NCI-H2171 treated with DMSO at 0.1 percent for 48 hours (cell line): ENCODE data around the gene ST6GAL1.
"Not testable (repeated sequence)": the region's sequence is repeated elsewhere in the genome, so short reads cannot be mapped to it uniquely, and the experiment has no call there.

Source experiments
- DNase-seq: peaks from one replicate; lab custom pipeline; 2025; lab: John Stamatoyannopoulos, UW

Gene ST6GAL1

DNA sequence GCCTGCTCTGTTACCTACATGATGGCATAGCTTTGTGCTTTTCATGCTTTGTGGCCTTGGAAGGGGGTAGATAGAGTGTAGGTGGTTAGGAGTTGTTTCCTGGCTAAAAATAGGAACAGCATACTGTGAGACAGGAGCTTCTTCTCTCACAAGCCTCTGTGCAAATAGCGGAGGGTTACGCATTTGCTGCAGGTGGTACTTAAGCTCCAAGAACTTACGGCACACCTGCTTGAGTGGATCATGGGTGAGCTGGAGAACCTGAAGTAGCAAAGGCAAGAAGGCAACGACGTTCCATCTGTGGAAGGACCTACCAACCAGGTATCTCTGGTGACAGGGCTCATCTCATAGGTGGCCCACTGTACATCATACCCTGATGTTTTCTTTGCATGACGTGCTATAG is 66.0 kb downstream of the ST6GAL1 start:
- no peak for DNase-seq

DNA sequence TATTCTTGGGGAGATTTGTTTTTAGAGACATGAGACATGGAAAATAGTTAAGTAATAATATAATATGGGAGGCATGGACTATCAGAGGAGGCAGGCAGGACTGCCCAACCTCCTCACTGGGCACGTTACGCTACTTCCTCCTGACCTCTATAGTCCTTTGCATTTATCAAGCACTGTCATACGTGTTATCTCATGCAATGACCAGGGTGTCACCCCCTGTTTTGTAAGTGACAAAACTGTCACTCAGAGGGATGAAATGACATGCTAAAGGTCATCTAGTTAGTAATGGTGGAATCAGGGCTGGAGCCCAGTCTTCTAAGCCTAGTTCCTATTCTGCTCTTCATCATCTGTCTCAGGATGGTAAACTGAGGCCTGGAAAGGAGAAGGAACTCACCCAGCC is 66.7 kb downstream of the ST6GAL1 start:
- DNase-seq: no peak

DNA sequence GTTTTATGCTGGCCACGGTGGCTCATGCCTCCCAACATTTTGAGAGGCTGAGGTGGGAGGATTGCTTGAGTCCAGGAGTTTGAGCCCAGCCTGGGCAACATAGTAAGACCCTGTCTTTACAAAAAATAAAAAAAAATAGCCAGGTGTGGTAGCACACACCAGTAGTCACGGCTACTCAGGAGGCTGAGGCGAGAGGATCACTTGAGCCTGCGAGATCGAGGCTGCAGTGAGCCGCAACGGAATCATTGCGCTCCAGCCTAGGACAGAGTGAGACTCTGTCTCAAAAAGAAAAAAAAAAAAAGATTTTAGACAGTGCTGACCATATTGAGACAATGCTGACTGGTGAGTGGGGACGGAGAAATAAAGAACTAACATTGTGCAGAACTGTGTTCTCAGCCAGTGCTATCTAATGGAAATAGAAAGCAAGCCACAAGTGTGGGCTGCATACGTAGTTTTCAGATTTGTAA is 67.2 kb downstream of the ST6GAL1 start:
- DNase-seq: no peak

DNA sequence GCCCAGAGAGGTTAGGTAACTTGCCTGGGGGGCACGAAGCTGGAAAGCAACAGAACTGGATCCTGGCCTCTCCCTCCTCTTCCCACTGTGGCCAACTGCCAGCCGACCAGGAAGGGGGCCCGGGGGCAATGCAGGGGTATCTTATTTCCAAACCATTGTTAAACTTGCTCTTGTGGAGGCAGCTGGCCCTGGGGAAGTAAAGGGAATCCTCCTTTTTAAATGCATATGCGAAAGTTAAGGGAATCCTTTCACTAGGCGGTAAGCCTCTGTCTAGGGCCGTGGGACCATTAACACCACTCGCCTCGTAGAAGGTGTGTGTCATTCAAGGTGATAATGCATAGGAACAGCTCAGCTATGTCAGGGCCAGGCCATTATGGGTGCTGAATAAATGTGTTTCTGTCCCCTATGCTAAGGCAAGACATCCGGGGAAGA is 68.6 kb downstream of the ST6GAL1 start:
- DNase-seq: peak; percentile 19

GRCh38 chr3:187000711-187001151 is 70.4 kb downstream of the ST6GAL1 start:
- no peak for DNase-seq

DNA sequence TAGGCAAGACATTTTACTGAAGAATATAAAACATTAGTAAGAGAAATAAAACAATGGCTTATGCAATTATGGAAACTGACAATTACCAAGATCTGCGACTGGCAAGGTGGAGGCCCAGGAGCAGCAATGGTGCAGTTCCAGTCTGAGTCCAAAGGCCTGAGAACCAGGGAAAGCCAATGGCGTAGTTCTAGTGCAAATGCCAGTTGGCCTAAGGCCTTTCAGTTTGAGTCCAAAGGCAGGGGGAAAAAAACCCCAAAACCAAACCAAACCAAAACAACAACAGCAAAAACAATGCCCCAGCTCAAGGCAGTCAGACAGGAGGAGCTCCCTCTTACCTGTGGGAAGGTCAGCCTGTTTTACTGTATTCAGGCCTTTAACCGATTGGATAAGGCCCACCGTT is 72.6 kb downstream of the ST6GAL1 start:
- DNase-seq: no peak

DNA sequence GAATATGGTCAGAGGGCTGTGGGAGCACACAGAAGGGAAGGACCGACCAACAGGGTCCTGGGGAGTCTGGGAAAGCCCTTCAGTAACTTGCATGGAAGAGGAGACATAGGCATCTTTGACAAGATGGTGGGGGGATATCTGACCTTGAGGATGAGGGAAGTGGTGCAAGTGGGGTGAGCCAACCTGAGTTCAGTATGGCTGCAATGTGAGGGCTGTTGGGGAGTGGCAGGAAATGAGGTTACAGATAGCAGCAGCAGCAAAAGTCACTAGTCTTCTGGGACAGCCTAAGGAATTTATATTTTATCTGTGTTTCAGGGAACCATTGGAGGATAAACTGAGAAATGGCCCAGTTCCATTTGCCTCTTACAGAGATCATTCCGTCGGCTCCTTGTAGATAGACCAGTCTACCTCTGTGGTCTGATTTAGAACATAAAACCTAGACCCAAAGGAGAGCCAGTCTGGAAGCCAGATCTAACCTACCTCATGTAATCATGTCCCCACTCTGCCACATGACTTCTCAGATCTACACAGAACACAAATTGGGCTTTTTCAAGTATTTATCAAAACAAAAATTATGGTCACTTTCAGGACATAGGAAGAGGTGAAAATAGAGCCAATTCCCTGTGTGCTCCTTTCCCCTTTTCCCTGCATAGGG is 75.6 kb downstream of the ST6GAL1 start:
- DNase-seq: no peak

DNA sequence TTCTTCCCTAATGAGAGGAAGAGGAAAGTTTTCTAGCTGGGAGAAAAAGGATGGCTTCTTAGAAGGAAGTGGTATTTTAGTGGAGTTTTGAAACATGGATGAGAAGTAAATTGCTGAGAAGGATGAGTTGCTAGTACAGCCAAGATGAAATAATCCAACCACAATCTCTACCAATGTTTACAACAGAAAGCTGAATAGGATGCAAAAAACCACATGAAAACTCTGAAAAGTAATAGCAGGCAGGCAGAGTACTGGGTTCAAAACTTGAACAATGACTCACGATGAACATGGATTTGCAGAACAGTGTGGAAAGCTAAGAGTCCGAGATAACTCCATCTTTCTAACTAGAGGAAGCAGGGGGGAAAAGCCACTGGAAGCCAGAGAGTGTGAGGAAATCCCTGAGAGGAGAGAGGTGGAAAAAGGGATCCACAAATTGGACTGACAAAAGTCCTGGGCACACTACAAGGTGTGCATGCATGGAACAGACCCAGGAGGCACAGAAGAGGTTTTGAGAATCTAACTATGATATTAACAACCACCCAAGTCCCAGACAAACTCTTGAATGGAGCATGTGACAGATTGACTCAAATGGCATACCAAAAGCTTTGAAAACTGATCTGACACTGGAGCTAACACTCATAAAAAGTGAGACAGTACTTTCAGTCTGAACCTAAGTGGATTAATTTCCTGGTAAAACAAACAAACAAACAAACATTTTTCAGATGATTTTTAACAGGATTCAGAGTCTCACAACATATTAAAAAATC is 76.7 kb downstream of the ST6GAL1 start:
- no peak for DNase-seq

- not testable (repeated sequence) for DNase-seq
These were observed 80.1 kb downstream of the ST6GAL1 start for GRCh38 chr3:187010382-187010781.

DNA sequence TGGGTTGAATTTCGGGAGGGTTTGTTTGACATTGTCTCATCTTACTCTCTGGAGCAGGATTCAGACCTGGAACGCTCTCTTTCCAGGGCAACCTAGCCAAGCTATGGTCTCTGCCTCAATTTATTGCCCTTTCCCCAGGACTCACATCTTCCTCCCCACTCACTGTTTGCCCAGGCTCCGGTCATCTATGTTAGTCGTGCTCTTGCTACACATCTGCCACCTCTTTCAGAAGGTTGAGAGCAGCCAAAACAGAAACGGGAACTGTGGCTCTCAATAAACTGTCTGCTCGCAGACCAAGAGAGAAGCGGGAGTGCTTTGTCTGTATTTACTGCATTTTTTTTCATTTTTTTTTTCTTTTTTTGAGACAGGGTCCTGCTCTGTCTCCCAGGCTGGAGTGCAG is 81.6 kb downstream of the ST6GAL1 start:
- DNase-seq: no peak

- no peak for DNase-seq
These were observed 82.3 kb downstream of the ST6GAL1 start for GRCh38 chr3:187012609-187013051.

- no peak for DNase-seq
These were observed 82.9 kb downstream of the ST6GAL1 start for GRCh38 chr3:187013159-187013716.

DNA sequence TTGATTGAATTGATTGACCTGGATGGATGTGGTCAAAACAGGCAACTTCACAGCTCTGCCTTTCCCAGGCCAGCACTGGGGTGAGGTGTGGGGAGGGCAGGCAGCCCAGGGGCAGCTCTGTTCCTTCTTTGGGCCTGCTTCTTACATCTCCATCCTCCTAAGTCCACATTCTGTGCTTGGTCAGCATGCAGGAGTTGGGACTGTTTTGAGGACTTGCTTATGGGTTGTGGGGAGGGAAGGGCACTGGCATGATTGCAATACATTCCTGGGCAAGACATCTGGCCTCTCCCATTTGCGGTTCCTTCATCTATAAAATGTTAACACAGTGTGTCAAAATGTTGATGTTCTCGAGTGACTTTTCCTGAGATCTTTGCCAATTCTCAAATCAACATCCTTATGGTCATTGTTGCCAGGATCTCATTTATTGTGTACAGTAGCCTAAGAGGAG is 84.1 kb downstream of the ST6GAL1 start:
- no peak for DNase-seq

GRCh38 chr3:187015903-187016638 is 85.7 kb downstream of the ST6GAL1 start:
- DNase-seq: no peak

- DNase-seq: no peak
These were observed 86.5 kb downstream of the ST6GAL1 start for GRCh38 chr3:187016639-187017345.

DNA sequence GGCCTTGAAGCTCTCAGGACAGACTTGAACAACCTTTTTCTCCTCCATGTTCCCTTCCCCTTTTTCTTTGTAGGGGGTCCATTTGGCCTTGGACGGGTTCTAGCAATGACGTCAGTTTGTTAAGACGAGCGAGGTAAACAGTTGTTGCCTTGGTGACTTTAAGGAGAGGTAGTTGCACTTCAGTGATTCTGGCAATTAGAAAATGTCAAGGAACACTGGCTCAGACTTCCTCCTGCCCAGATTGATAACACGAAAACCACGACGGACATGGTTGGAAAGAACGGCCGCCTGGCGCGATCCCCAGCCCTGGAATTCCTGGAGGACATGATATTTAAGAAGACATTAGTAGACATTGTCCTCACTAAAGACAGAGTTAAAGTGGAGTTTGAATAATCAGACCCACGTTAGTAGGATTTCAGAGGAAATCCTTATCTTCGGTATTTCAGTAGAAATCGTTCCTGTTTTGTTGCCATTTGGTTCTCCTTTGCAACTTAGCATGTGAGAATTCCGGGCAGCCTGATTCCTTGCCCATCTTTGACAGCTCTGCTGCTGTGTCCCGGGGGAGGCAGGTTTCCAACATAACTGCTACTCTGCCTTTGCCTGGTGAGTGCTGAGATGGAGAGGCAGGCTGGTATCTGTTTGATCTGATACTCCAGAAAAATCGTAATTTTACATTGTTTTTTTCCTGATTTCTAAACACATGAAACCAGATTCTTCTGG is 87.3 kb downstream of the ST6GAL1 start:
- no peak for DNase-seq

DNA sequence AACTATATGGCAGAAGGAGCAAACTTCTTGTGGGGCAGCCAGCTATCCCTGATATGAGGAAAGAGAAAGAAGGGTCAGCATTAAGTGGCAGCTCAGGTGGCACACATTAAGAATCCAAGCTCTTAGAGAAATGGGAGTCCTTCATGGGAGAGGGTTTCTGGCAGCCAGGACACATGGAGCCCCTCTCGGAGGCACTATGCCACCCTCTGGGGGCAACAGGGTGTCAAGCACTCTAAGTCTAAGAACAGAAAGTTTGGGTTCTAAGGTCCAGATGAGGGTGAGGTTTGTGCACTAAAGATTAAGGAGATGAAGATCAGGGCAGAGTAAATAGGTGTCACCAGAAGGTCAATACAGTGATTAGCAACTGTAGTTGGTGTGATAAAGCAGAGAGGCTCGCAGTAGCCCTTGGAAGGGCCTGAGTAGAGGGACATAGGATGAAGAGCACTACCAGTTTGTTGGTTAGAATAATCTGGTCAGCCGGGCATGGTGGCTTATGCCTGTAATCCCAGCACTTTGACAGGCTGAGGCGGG is 89.3 kb downstream of the ST6GAL1 start:
- DNase-seq: no peak

DNA sequence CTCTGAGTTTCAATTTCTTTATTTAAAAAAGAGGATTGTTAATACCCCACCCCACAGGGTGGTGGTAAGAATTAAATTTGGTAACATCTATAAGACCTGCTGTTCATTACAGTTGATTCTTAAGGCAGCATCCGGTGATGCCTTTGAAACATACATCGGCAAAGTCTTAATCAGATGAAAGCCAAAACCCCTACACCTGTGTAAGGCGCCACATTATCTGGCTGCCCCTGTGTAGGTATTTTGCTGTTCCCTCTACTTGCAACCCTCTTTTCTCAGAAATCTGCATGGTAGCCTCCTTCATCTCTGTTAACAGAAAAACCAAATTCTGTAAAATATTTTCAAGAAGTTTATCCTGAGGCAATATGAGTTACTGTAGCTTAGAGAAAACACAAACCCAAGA is 90.0 kb downstream of the ST6GAL1 start:
- no peak for DNase-seq

DNA sequence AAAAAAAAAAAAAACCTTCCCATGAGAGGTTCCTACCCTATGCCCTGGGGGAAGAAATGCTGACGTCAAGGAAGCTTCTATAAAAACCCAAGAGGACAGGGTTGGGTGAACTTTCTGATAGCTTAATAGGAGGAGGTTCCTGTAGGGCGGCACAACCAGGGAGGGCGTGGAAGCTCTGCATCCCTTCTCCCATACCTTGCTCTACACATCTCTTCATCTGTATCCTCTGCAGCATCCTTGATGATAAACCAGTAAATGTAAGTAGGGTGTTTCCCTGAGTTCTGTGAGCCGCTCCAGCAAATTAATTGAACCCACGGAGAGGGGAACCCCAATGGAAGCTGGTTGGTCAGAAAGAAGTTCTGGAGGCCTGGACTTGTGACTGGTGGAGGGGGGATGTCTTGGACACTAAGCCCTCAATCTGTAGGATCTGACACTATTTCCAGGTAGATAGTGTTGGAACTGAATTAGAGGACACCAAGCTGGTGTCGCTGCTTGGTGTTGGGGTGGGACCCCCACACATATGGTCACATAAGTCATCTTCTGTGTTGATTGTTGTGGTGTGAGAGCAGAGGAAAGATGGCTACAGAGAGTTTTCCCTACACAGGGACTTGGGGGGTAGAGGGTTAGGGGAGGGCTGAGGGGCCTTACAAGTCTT is 91.5 kb downstream of the ST6GAL1 start:
- DNase-seq: no peak

- DNase-seq: no peak
These were observed 92.2 kb downstream of the ST6GAL1 start for GRCh38 chr3:187022403-187023029.
